Upper lobe of left lung (tissue), 6 donors: ENCODE results near the gene GOLGA6L7. TPM values are rescaled to one million over a fixed set of nuclear protein-coding genes. Genes with fewer than 3 reads are reported as not detected.
A peak's percentile ranks its signal among the peaks of the same experiment; 100 is the strongest.
"Not testable (repeated sequence)": the region's sequence is repeated elsewhere in the genome, so short reads cannot be mapped to it uniquely, and the experiment has no call there.

ENCODE experiments used
- ATAC-seq, 2 donors: fragments of 200-7000 bp; cut with Tn5 transposase; one replicate each; pipeline ENCODE4 v1.9.1; 2022; ENCODE audit warnings: mild to moderate bottlenecking in 2 of 2, moderate library complexity in 2 of 2; ENCODE audit not compliant: low FRiP score in 2 of 2
- DNase-seq, 2 donors: peaks; one replicate each; pipeline ENCODE4 v3.0.0-alpha.2; 2019 to 2020
- H3K27ac ChIP-seq, 4 donors: fragments of 200-600 bp; sonication (generic); one replicate each; pipeline ENCODE4 v1.5.1; 2016 to 2019
- H3K27me3 ChIP-seq, 4 donors: fragments of 200-600 bp; sonication (generic); one replicate each; pipeline ENCODE4 v1.5.1; 2017 to 2019
- H3K36me3 ChIP-seq, 4 donors: fragments of 200-600 bp; sonication (generic); one replicate each; pipeline ENCODE4 v1.5.1; 2016 to 2019
- H3K4me1 ChIP-seq, 4 donors: fragments of 200-600 bp; sonication (generic); one replicate each; pipeline ENCODE4 v1.5.1; 2018 to 2019
- H3K4me3 ChIP-seq, 4 donors: fragments of 200-600 bp; sonication (generic); one replicate each; pipeline ENCODE4 v1.5.1; 2017 to 2019; ENCODE audit warnings: mild to moderate bottlenecking in 2 of 4, moderate library complexity in 1 of 4
- H3K9me3 ChIP-seq, 4 donors: fragments of 200-600 bp; sonication (generic); one replicate each; pipeline ENCODE4 v1.5.1; 2018 to 2019
- WGBS, 2 donors: methylation state at CpG; one replicate each; pipeline ENCODE4 v1.1.5; 2017 to 2018; 5-methylcytosine and 5-hydroxymethylcytosine counted together
- total RNA-seq, 6 donors: library from RNA; depleted of rRNA in 4 of 6; stranded (reverse); fragments of >200 nt in 4 of 6; gene quantifications; one replicate each; pipeline versions ENCODE4 v1.1.0 to v1.2.1, GENCODE V29; 2016 to 2021
- donor health status: DM: no; HTN: no; CAD: no; lungs with moderate emphysema.
- donor health status: DM: no; HTN: yes; CAD: no; lungs with severe emphysema.

The GOLGA6L7 gene
- total RNA-seq, 6 donors from 2014 or later = not detected

DNA sequence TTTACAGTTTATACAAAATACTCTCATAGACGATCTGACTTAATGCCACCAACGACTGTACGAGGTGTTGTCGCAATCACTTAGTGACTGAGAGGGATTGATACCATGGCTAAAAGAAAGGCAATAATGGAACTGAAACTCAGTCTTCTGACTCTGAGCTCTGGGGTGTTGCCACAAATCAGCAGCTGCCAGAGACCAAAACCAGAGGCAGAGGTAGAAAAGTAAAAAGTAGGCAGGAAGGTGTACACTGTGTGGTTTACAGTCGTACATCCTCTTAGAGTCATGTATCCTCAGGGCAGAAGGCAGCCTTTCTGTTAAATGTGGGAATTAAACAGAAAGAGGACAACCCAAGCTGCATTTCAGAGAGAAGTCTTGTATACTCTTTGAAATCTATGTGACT lies 1.2 kb downstream of the GOLGA6L7 start:
- not testable (repeated sequence) for H3K27me3 ChIP-seq, H3K4me1 ChIP-seq, H3K36me3 ChIP-seq, DNase-seq, H3K4me3 ChIP-seq, H3K9me3 ChIP-seq, H3K27ac ChIP-seq, ATAC-seq
- 65 to 74% methylated on average over 4 to 5 of the region's 5 CpGs for WGBS, 2 donors

DNA sequence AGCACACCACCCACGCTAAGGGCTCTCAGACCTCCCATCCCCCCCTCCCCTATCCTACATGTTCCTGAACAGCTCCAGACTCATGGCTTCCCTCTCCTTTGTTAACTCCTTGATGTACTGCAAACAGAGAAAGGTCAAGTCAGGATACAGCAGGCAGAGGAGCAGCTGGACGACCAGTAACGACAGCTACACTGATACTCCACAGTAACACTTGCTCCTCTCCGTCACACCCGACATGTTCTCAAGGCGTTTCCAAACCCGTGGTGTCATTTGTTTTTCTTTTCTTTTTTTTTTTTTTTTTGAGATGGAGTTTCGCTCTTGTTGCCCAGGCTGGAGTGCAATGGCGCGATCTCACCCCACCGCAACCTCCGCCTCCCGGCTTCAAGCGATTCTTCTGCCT lies 4.3 kb downstream of the GOLGA6L7 start:
- not testable (repeated sequence) for H3K4me3 ChIP-seq, H3K4me1 ChIP-seq, H3K27ac ChIP-seq, H3K9me3 ChIP-seq, ATAC-seq, DNase-seq, H3K27me3 ChIP-seq, H3K36me3 ChIP-seq
- WGBS, 2 donors = 67 to 90% methylated on average over 7 to 8 of the region's 14 CpGs

GRCh38 chr15:28843520-28843919 lies 4.9 kb downstream of the GOLGA6L7 start:
- not testable (repeated sequence) for H3K9me3 ChIP-seq, H3K27me3 ChIP-seq, H3K36me3 ChIP-seq, ATAC-seq, H3K27ac ChIP-seq, H3K4me1 ChIP-seq, H3K4me3 ChIP-seq, DNase-seq
- 95 to 97% methylated on average over 12 of the region's 12 CpGs for WGBS, 2 donors

DNA sequence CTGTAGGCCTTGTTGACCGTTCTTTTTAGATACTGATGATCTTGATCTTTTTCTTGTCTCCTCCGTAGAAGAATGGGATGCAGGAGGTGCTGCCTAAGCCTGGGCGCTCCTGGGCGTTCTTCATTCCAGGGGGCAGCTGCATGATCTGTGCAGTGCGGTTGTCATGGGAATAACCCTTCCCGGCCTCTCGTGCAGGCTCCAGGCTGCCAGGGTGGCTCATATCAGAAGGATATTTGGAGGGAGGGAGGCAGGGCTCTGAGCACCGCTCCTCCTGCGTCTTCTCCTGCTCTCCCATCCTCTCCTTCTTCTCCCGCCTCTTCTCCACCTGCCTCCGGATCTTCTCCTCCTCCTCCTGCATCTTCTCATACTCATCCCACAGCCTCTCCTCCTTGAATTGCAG lies 6.2 kb downstream of the GOLGA6L7 start:
- not testable (repeated sequence) for ATAC-seq, H3K9me3 ChIP-seq, DNase-seq, H3K27ac ChIP-seq, H3K36me3 ChIP-seq, H3K4me1 ChIP-seq, H3K4me3 ChIP-seq, H3K27me3 ChIP-seq
- 86 to 90% methylated on average over 11 of the region's 11 CpGs for WGBS, 2 donors

DNA sequence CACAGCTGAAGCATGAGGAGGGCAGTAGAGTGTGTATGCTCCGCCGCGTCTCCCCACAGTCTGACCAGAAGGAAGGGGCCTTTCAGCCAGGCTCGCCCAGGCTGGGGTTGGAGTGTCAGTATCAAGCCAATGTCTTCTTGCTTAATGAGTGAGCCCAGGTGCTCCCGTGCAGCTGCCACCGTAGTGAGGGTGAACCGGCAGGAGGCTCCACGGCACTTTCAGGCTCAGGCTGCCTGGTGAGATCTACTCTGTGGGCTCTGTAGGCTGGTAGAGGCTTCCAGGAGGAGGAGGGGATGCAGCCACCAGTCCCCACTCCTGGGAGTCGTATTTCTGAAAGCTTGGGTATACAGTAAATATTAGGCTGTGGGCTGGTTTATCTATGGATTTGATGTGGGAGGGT lies 8.2 kb downstream of the GOLGA6L7 start:
- not testable (repeated sequence) for DNase-seq, H3K36me3 ChIP-seq, ATAC-seq, H3K27ac ChIP-seq, H3K4me1 ChIP-seq, H3K9me3 ChIP-seq, H3K27me3 ChIP-seq, H3K4me3 ChIP-seq
- WGBS, 2 donors = 64 to 80% methylated on average over 1 to 3 of the region's 9 CpGs

- WGBS, 2 donors = 81 to 96% methylated on average over 10 of the region's 10 CpGs
- H3K9me3 ChIP-seq, H3K27me3 ChIP-seq, H3K4me3 ChIP-seq, ATAC-seq, H3K36me3 ChIP-seq, H3K27ac ChIP-seq, DNase-seq, H3K4me1 ChIP-seq: not testable (repeated sequence)
Observed at GRCh38 chr15:28834957-28835585, 13.4 kb downstream of the GOLGA6L7 start.

GRCh38 chr15:28831897-28832587 lies 16.4 kb downstream of the GOLGA6L7 start:
- H3K9me3 ChIP-seq, H3K36me3 ChIP-seq, H3K27me3 ChIP-seq, H3K4me1 ChIP-seq, H3K27ac ChIP-seq: not testable (repeated sequence)
- ATAC-seq (peak; percentile 30 to 89), DNase-seq (peak; percentile 42 to 91)
- H3K4me3 ChIP-seq = peak overlapping the region in 3 of 4 donors; percentile 32 to 49 (median 40)
- WGBS, 2 donors = 5 to 10% methylated on average over 17 to 31 of the region's 56 CpGs

DNA sequence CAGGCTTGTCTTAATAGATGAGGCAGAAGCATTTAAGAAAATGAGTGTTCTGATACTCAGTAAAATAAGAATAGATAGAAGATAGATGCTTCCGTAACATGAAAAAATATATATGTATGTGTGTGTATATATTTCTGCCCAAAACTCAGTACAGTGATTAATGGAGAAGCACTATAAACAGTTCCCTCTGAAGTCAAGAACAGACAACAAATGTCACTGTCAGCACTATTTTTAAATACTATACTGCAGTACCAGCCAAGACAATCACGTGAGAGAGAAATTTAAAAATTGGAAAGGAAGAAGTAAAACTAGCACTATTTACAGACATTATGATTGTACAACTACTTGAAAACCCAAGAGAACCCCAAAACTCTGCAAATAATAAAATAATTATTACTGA lies 27.0 kb downstream of the GOLGA6L7 start:
- not testable (repeated sequence) for H3K9me3 ChIP-seq, H3K27me3 ChIP-seq, ATAC-seq, H3K27ac ChIP-seq, H3K36me3 ChIP-seq, H3K4me1 ChIP-seq, H3K4me3 ChIP-seq, DNase-seq
- 77 to 89% methylated on average over 2 of the region's 2 CpGs for WGBS, 2 donors

DNA sequence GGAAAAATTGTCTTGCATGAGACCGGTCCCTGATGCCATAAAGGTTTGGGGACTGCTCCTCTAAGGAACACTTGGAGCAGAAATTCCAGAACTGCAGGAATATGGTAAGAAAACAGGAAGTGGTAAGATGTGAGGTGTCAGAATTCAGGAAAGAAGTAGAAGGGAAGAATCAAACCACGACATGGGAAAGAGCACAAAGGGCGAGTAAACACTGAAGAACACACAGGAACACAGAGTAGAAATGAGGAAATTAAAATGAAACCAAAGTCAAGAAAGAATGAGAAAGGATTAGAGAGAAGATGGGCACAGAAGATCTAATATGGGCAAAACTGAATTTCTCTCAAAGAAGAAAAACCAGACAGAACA lies 28.5 kb downstream of the GOLGA6L7 start:
- 67 to 100% methylated on average over 1 of the region's 3 CpGs for WGBS, 2 donors
- H3K4me3 ChIP-seq, ATAC-seq, H3K9me3 ChIP-seq, DNase-seq, H3K27ac ChIP-seq, H3K27me3 ChIP-seq, H3K4me1 ChIP-seq, H3K36me3 ChIP-seq: not testable (repeated sequence)

- H3K27ac ChIP-seq, H3K4me1 ChIP-seq, H3K9me3 ChIP-seq, H3K36me3 ChIP-seq, H3K4me3 ChIP-seq, DNase-seq, ATAC-seq, H3K27me3 ChIP-seq: not testable (repeated sequence)
- 37 to 51% methylated on average over 5 to 10 of the region's 15 CpGs for WGBS, 2 donors
Observed at GRCh38 chr15:28819019-28819929, 29.2 kb downstream of the GOLGA6L7 start.

- H3K9me3 ChIP-seq, ATAC-seq, H3K4me1 ChIP-seq, DNase-seq, H3K27ac ChIP-seq, H3K27me3 ChIP-seq, H3K36me3 ChIP-seq, H3K4me3 ChIP-seq: not testable (repeated sequence)
- WGBS, 2 donors = 65 to 85% methylated on average over 2 of the region's 3 CpGs
Observed at GRCh38 chr15:28818168-28818567, 30.3 kb downstream of the GOLGA6L7 start.

DNA sequence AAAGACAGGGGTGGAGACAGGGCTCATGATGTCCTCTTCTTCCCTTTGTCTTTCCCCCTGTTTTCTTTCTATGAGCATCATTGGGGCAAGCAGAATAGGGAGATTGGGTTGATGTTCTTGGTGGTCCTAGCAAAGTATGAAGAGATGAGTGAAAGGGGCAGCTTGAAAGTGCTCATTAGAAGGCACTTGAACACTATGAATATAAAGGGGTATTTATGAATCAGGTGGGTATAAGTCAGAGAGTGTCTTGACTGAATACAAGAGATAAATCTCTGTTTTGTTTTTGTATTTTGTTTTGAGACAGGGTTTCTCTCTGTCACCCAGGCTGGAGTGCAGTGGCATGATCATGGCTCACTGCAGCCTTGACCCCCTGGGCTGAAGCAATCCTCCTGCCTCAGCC lies 34.4 kb downstream of the GOLGA6L7 start:
- H3K27me3 ChIP-seq, H3K4me3 ChIP-seq, H3K36me3 ChIP-seq, H3K27ac ChIP-seq, DNase-seq, ATAC-seq, H3K4me1 ChIP-seq, H3K9me3 ChIP-seq: not testable (repeated sequence)

DNA sequence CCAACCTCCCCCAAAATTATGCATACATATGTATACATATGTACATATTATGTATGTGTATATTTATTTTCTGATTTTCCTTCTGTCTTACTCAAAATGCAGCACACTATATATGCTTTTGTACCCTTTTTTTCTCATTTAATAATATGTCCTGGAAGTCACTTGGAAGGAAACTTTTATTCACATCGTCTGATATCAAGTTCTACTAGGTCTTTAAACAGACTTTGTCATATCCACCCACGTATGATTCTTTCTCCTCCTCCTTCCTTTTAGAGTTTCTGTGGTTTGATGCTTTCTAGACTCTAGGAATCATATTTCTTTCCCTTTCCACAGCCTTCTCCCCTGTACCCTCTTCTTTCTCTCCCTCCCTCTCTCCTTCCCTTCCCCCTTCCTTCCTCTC lies 35.1 kb downstream of the GOLGA6L7 start:
- not testable (repeated sequence) for H3K27me3 ChIP-seq, ATAC-seq, H3K27ac ChIP-seq, H3K36me3 ChIP-seq, DNase-seq, H3K4me3 ChIP-seq, H3K4me1 ChIP-seq, H3K9me3 ChIP-seq
- 37 to 39% methylated on average over 1 to 2 of the region's 2 CpGs for WGBS, 2 donors
